PC-3 (cell line): Measurements from ENCODE around the gene HAUS7.

ENCODE experiments used
- EZH2 ChIP-seq: fragments of 300-600 bp; sonication (generic); IDR thresholded peaks from one replicate; pipeline ENCODE4 v1.6.1; 2017; ENCODE audit warnings: antibody characterized with exemption, mild to moderate bottlenecking, low read length; ENCODE audit not compliant: unreplicated experiment
- TF ChIP-seq, protein P1 (sequence below): fragments of 300-600 bp; sonication (generic); conservative IDR thresholded peaks from 2 replicates; pipeline ENCODE4 v1.5.1; 2017; ENCODE audit warnings: antibody characterized with exemption, low read depth, mild to moderate bottlenecking, low read length

DNA sequence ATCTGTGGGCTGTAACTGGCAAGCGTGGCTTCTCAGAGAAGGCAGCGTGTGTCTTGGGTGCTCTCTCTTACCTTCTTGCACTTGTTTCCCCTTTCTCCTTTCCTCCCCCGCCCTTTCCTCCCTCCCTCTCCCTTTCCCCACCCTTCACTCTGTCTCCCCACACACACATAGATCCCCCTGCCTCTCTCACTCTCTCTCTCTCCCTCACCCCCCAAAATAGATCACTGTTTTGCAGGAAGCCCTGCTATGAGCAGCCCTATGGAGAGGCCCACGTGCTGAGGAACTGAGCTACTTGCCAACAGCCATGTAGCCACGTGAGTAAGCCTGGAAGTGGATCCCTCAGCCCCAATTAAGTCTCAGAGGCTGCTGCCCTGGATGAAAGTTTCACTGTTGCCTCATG lies 65.0 kb downstream of the HAUS7 start:
- TF ChIP-seq, protein P1, sequence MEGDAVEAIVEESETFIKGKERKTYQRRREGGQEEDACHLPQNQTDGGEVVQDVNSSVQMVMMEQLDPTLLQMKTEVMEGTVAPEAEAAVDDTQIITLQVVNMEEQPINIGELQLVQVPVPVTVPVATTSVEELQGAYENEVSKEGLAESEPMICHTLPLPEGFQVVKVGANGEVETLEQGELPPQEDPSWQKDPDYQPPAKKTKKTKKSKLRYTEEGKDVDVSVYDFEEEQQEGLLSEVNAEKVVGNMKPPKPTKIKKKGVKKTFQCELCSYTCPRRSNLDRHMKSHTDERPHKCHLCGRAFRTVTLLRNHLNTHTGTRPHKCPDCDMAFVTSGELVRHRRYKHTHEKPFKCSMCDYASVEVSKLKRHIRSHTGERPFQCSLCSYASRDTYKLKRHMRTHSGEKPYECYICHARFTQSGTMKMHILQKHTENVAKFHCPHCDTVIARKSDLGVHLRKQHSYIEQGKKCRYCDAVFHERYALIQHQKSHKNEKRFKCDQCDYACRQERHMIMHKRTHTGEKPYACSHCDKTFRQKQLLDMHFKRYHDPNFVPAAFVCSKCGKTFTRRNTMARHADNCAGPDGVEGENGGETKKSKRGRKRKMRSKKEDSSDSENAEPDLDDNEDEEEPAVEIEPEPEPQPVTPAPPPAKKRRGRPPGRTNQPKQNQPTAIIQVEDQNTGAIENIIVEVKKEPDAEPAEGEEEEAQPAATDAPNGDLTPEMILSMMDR: no peak
- no peak for TF ChIP-seq EZH2
